ENCODE data around the gene CHST8.

GRCh38 chr19:33662391-33663092, 40.8 kb downstream of the CHST8 start:
- no peak for TF ChIP-seq CTCF (conservative IDR thresholded peaks at IDR 0.05; ENCODE audit: low read depth in 2 of 2)
- TF ChIP-seq EZH2 (IDR thresholded peaks at IDR 0.05; ENCODE audit: low read depth, unreplicated experiment): no peak
- TF ChIP-seq ZNF114 (CRISPR knock-in tag; IDR thresholded peaks at IDR 0.05): no peak
- no peak for TF ChIP-seq POLR2AphosphoS5 (IDR thresholded peaks at IDR 0.05; ENCODE audit: low read depth)
- no peak for TF ChIP-seq NANOG (IDR thresholded peaks at IDR 0.05; ENCODE audit: borderline replicate concordance)
- TF ChIP-seq EZH2phosphoT487 (IDR thresholded peaks at IDR 0.05; ENCODE audit: unreplicated experiment): no peak
- no peak for TF ChIP-seq REST (IDR thresholded peaks at IDR 0.05; ENCODE audit: unreplicated experiment)
- no peak for TF ChIP-seq CREB1 (CRISPR knock-in tag; IDR thresholded peaks at IDR 0.05; ENCODE audit: low read depth)
- TF ChIP-seq JUNB (IDR thresholded peaks at IDR 0.05; ENCODE audit: unreplicated experiment): no peak
- TF ChIP-seq STAT1 (IDR thresholded peaks at IDR 0.05; ENCODE audit: unreplicated experiment): no peak

Data from GM23338 (cell line).